Stimulated activated naive CD8-positive, alpha-beta T cell treated with anti-CD3 and anti-CD28 coated beads, Interleukin-15, Interleukin-2, amounts not matched to agents 100 U/mL and 50 U/mL, for 24 hours (primary cell): ENCODE measurements around the gene DLG2.

Experiments used
- ATAC-seq: fragments of 150-1000 bp; cut with Tn5 transposase; one replicate; pipeline ENCODE4 v1.10.0; 2021
- DNase-seq: peaks from one replicate; pipeline ENCODE4 v3.0.0; 2021

DLG2 gene

GRCh38 chr11:83569134-83569805 is 2057.9 kb downstream of the DLG2 start:
- ATAC-seq (no peak), DNase-seq (no peak)

GRCh38 chr11:83568516-83568915 is 2058.6 kb downstream of the DLG2 start:
- ATAC-seq: no peak
- no peak for DNase-seq

- ATAC-seq (no peak), DNase-seq (no peak)
Observed at GRCh38 chr11:83566950-83567349, 2060.2 kb downstream of the DLG2 start.

- no peak for ATAC-seq
- DNase-seq: no peak
Observed at GRCh38 chr11:83564870-83565269, 2062.3 kb downstream of the DLG2 start.

- no peak for DNase-seq
Observed at GRCh38 chr11:83558281-83558680, 2068.9 kb downstream of the DLG2 start.

GRCh38 chr11:83557653-83558052 is 2069.5 kb downstream of the DLG2 start:
- ATAC-seq (no peak), DNase-seq (no peak)

More at GRCh38 chr11:83558281-83558680, 2068.9 kb downstream of the DLG2 start:
- no peak for ATAC-seq

GRCh38 chr11:83554876-83555275 is 2072.3 kb downstream of the DLG2 start:
- ATAC-seq (no peak), DNase-seq (no peak)

GRCh38 chr11:83549984-83550667 is 2077.0 kb downstream of the DLG2 start:
- DNase-seq (no peak), ATAC-seq (no peak)

GRCh38 chr11:83546368-83546767 is 2080.8 kb downstream of the DLG2 start:
- DNase-seq (no peak), ATAC-seq (no peak)

- no peak for ATAC-seq
- DNase-seq: no peak
Observed at GRCh38 chr11:83545494-83546260, 2081.5 kb downstream of the DLG2 start.

- DNase-seq (no peak), ATAC-seq (no peak)
Observed at GRCh38 chr11:83544846-83545245, 2082.3 kb downstream of the DLG2 start.

- ATAC-seq (peak; percentile 92), DNase-seq (no peak)
Observed at GRCh38 chr11:83543706-83544439, 2083.3 kb downstream of the DLG2 start.

- ATAC-seq: no peak
- no peak for DNase-seq
Observed at GRCh38 chr11:83542861-83543260, 2084.3 kb downstream of the DLG2 start.

GRCh38 chr11:83540728-83541127 is 2086.4 kb downstream of the DLG2 start:
- DNase-seq (no peak), ATAC-seq (no peak)

GRCh38 chr11:83540112-83540675 is 2086.9 kb downstream of the DLG2 start:
- ATAC-seq: no peak
- DNase-seq: no peak

GRCh38 chr11:83538286-83538685 is 2088.9 kb downstream of the DLG2 start:
- no peak for ATAC-seq
- no peak for DNase-seq

GRCh38 chr11:83537131-83537610 is 2090.0 kb downstream of the DLG2 start:
- ATAC-seq (no peak), DNase-seq (no peak)

GRCh38 chr11:83533166-83533565 is 2094.0 kb downstream of the DLG2 start:
- ATAC-seq (no peak), DNase-seq (no peak)

- no peak for DNase-seq
- no peak for ATAC-seq
Observed at GRCh38 chr11:83528877-83529276, 2098.3 kb downstream of the DLG2 start.

GRCh38 chr11:83528225-83528624 is 2098.9 kb downstream of the DLG2 start:
- ATAC-seq (no peak), DNase-seq (no peak)

- ATAC-seq: no peak
Observed at GRCh38 chr11:83523676-83524075, 2103.5 kb downstream of the DLG2 start.

GRCh38 chr11:83522911-83523310 is 2104.2 kb downstream of the DLG2 start:
- no peak for DNase-seq
- ATAC-seq: no peak

More at GRCh38 chr11:83523676-83524075, 2103.5 kb downstream of the DLG2 start:
- DNase-seq: no peak
